Stomach smooth muscle (tissue), 2 donors: ENCODE results near the gene MOSMO.
"Not testable (repeated sequence)": the region's sequence is repeated elsewhere in the genome, so short reads cannot be mapped to it uniquely, and the experiment has no call there.

ENCODE experiments used
- H3K27ac ChIP-seq: one replicate; pipeline ENCODE4 v1.7.0; 2013; ENCODE audit warnings: mild to moderate bottlenecking, low read length, inconsistent platforms
- H3K27me3 ChIP-seq, 2 donors: one replicate each; pipeline ENCODE4 v1.7.0; 2013; ENCODE audit warnings: low read length in 2 of 2; ENCODE audit not compliant: insufficient read depth in 2 of 2, control insufficient read depth in 1 of 2
- H3K36me3 ChIP-seq, 2 donors: one replicate each; pipeline ENCODE4 v1.7.0; 2013; ENCODE audit warnings: low read length in 2 of 2; ENCODE audit not compliant: control insufficient read depth in 2 of 2, insufficient read depth in 2 of 2
- H3K4me1 ChIP-seq: one replicate; pipeline ENCODE4 v1.7.0; 2013; ENCODE audit warnings: low read length; ENCODE audit not compliant: control insufficient read depth, insufficient read depth
- H3K4me3 ChIP-seq, 2 donors: one replicate each; pipeline ENCODE4 v1.7.0; 2013; ENCODE audit warnings: low read length in 2 of 2
- H3K9ac ChIP-seq, 2 donors: one replicate each; pipeline ENCODE4 v1.7.0; 2013; ENCODE audit warnings: low read length in 2 of 2, mild to moderate bottlenecking in 1 of 2
- H3K9me3 ChIP-seq, 2 donors: one replicate each; pipeline ENCODE4 v1.7.0; 2013; ENCODE audit warnings: low read length in 2 of 2; ENCODE audit not compliant: control insufficient read depth in 2 of 2
- donor health status: healthy.
- donor health status: Pancreatic carcinoma.

Gene MOSMO

GRCh38 chr16:22043882-22044281 is 36.0 kb downstream of the MOSMO start:
- H3K27ac ChIP-seq, H3K9ac ChIP-seq, H3K27me3 ChIP-seq, H3K4me3 ChIP-seq, H3K9me3 ChIP-seq, H3K36me3 ChIP-seq, H3K4me1 ChIP-seq: not testable (repeated sequence)

- not testable (repeated sequence) for H3K9ac ChIP-seq, H3K4me1 ChIP-seq, H3K9me3 ChIP-seq, H3K27me3 ChIP-seq, H3K4me3 ChIP-seq, H3K27ac ChIP-seq, H3K36me3 ChIP-seq
Measured at GRCh38 chr16:22045888-22046287, 38.0 kb downstream of the MOSMO start.

GRCh38 chr16:22050963-22051362 is 43.1 kb downstream of the MOSMO start:
- Histone ChIP-seq H3K27me3 (no peaks in the 10 kb centered on the region), H3K36me3 (no peaks in the 10 kb centered on the region), H3K4me3 (no peak overlapping the region), H3K4me1 (no peaks in the 10 kb centered on the region), H3K27ac (no peak overlapping the region), H3K9ac (no peak overlapping the region), H3K9me3 (no peaks in the 10 kb centered on the region)

DNA sequence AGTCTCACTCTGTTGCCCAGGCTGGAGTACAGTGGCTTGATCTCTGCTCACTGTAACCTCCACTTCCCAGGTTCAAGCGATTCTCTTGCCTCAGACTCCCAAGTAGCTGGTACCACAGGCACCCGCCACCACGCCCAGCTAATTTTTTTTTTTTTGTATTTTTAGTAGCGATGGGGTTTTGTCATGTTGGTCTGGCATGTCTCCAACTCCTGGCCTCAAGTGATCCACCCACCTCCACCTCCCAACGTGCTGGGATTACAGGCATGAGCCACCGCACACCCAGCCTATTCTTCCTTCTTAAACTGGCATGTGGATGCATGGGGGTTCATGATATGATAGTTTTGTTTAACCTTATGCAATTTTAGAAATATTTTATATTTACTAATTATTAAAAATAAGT is 45.1 kb downstream of the MOSMO start:
- Histone ChIP-seq H3K4me1 (no peaks in the 10 kb centered on the region), H3K27ac (no peak overlapping the region), H3K27me3 (no peaks in the 10 kb centered on the region), H3K36me3 (no peaks in the 10 kb centered on the region), H3K9me3 (no peaks in the 10 kb centered on the region), H3K4me3 (no peak overlapping the region), H3K9ac (no peak overlapping the region)

- no peak overlapping the region for H3K27ac ChIP-seq
- H3K4me1 ChIP-seq = no peaks in the 10 kb centered on the region
- H3K36me3 ChIP-seq = no peaks in the 10 kb centered on the region
- no peak overlapping the region for H3K4me3 ChIP-seq
- no peaks in the 10 kb centered on the region for H3K27me3 ChIP-seq
- no peak overlapping the region for H3K9ac ChIP-seq
- no peaks in the 10 kb centered on the region for H3K9me3 ChIP-seq
Measured at GRCh38 chr16:22053921-22054341, 46.0 kb downstream of the MOSMO start.

DNA sequence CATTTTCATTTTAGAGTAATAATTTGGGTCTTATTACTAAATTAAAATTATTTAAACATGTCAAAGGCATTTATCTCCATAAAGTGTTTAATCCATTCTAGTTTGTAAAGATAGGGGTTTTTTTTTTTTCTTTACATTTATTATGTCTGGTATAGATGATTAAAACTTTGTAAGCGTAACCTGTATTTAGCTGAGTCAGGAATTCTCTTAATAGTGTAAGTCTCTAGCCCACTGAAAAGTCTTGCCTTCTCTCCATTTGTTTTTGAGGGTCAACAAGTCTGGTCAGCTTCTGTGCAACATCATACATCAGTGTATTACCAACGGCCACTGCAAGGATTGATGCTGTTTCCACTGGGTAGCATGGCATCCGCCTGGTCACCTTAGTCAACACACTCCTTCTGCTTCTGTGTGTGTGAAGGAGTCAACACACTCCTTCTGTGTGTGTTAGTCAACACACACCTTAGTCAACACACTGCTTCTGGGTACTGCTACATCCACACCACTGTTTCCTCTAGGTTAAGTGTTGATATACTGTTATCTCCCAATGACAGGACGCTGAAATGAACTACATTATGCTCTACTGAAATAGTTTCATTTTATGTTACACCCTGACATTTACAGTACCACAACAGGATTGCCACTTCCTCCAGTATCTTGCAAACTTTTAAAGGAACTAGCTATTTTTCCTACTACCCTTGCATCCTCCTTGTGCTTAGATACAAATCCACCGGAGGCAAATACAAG is 47.1 kb downstream of the MOSMO start:
- no peaks in the 10 kb centered on the region for H3K9me3 ChIP-seq
- H3K27ac ChIP-seq = no peak overlapping the region
- no peaks in the 10 kb centered on the region for H3K36me3 ChIP-seq

DNA sequence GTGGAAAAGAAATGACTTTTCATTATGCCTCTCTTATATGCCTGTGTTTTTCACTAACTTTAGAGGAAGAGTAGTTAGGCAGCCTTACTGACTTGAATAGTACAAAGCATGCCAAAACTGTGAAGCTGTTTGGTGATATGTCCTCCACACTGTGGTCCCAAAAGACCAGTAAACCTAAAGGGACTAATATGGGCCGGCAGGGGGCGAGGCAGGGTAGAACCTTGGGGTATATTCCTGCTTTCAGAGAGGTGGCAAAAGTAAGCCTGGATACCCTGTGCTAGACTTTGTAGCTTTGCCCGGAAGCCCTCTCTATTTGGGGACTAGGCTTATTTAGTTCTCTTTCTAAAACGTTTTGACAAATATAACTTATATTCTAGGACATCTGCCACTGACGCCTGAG is 48.0 kb downstream of the MOSMO start:
- Histone ChIP-seq H3K27me3 (no peaks in the 10 kb centered on the region), H3K4me3 (no peak overlapping the region), H3K9ac (no peak overlapping the region), H3K4me1 (no peaks in the 10 kb centered on the region), H3K36me3 (no peaks in the 10 kb centered on the region), H3K9me3 (no peaks in the 10 kb centered on the region), H3K27ac (no peak overlapping the region)

More for the DNA sequence above, 47.1 kb downstream of the MOSMO start:
- Histone ChIP-seq H3K9ac (no peak overlapping the region), H3K4me1 (no peaks in the 10 kb centered on the region), H3K4me3 (no peak overlapping the region), H3K27me3 (no peaks in the 10 kb centered on the region)

GRCh38 chr16:22063888-22064467 is 56.1 kb downstream of the MOSMO start:
- Histone ChIP-seq H3K27ac (no peak overlapping the region), H3K4me1 (no peaks in the 10 kb centered on the region), H3K9ac (no peak overlapping the region), H3K9me3 (no peaks in the 10 kb centered on the region), H3K4me3 (no peak overlapping the region), H3K36me3 (peaks cover 0 to 2% of the 10 kb centered on the region in 2 donors), H3K27me3 (no peaks in the 10 kb centered on the region)

GRCh38 chr16:22065252-22065651 is 57.3 kb downstream of the MOSMO start:
- Histone ChIP-seq H3K4me1 (peaks cover 1% of the 10 kb centered on the region), H3K36me3 (peaks cover 0 to 2% of the 10 kb centered on the region in 2 donors), H3K4me3 (no peak overlapping the region), H3K9me3 (no peaks in the 10 kb centered on the region), H3K27me3 (no peaks in the 10 kb centered on the region), H3K9ac (no peak overlapping the region), H3K27ac (no peak overlapping the region)

- no peak overlapping the region for H3K9ac ChIP-seq
- no peaks in the 10 kb centered on the region for H3K36me3 ChIP-seq
- no peak overlapping the region for H3K27ac ChIP-seq
- H3K9me3 ChIP-seq = no peaks in the 10 kb centered on the region
- H3K4me3 ChIP-seq = no peak overlapping the region
- peaks cover 3% of the 10 kb centered on the region for H3K4me1 ChIP-seq
- no peaks in the 10 kb centered on the region for H3K27me3 ChIP-seq
Measured at GRCh38 chr16:22070361-22071330, 62.7 kb downstream of the MOSMO start.
